GM10266 (cell line): Measurements from ENCODE around the gene MBD5.

Experiments used
- DNase-seq: peaks from one replicate; pipeline ENCODE4 v3.0.0; 2012; ENCODE audit errors: extremely low spot score
- CTCF ChIP-seq: IDR thresholded peaks from 2 replicates; pipeline ENCODE4 v1.5.1; 2012; ENCODE audit warnings: mild to moderate bottlenecking, low read depth; ENCODE audit not compliant: control insufficient read depth, insufficient read depth; ENCODE audit errors: missing control alignments

Gene MBD5

DNA sequence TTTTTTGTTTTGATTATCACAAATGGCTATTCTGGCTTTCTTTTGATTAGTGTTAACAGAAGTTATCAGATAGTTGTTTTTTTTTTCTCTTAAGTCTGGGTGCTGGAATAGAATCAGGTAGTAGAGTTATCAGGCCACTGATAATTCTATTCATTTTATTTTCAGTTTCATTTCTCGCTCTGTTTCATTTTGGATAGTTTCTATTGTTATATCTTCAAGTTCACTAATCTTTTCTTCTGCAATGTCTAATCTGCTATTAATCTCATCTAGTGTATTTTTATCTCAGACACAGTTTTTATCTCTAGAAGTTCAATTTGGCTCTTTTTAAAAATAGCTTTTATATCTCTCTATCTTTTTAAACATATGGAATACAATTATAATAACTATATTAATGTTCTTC, 381.9 kb downstream of the MBD5 start:
- DNase-seq: no peak
- no peak for TF ChIP-seq CTCF

- TF ChIP-seq CTCF: no peak
- no peak for DNase-seq
These were observed 390.0 kb downstream of the MBD5 start for GRCh38 chr2:148410899-148411298.

GRCh38 chr2:148416248-148416647, 395.4 kb downstream of the MBD5 start:
- DNase-seq: no peak
- TF ChIP-seq CTCF: no peak

GRCh38 chr2:148430101-148430500, 409.2 kb downstream of the MBD5 start:
- TF ChIP-seq CTCF: no peak
- no peak for DNase-seq

GRCh38 chr2:148447877-148448276, 427.0 kb downstream of the MBD5 start:
- TF ChIP-seq CTCF: no peak
- DNase-seq: no peak

DNA sequence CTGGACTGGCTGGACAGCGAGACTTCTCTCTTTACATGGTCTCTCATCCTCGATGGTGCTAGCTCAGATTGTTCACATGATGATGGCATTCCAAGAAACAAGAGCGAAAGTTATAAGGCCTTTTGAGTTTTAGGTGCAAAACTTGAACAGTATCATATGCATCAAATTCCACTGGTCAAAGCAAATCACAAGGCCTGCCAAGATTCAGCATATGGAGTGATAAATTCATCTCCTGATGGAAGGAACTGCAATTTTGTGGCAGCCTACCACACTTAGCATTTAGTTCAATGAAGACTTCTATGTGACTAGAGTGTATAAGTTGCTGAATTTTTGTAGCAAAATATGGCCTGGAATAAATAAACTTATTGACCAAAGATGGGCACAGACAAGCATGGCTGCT, 429.6 kb downstream of the MBD5 start:
- no peak for DNase-seq
- no peak for TF ChIP-seq CTCF

DNA sequence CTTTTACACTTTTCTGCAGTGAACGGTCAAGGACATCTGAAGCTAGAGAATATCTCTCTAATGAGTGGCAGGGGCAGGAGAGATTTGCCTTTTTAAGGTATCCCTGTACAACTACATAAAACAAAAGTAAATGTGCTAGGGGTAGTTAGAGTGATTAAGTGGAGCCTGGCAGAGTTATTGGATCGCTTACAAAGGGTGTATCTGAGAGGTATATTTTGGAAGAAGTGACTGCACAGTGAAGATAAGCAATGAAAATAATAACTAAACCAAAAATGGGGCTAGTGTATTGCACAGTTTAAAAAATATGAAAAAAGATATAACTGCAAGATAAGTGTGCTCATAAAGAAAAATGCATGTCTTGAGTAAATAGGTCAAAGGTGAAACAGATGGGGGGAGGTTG, 430.2 kb downstream of the MBD5 start:
- DNase-seq: no peak
- no peak for TF ChIP-seq CTCF
